Smooth muscle cell of the brain vasculature (primary cell): Measurements from ENCODE around the gene PTPRG.

Experiments used
- DNase-seq: peaks from one replicate; pipeline ENCODE4 v3.0.0-alpha.2; 2012; ENCODE audit warnings: low read depth, low spot score

Gene PTPRG

DNA sequence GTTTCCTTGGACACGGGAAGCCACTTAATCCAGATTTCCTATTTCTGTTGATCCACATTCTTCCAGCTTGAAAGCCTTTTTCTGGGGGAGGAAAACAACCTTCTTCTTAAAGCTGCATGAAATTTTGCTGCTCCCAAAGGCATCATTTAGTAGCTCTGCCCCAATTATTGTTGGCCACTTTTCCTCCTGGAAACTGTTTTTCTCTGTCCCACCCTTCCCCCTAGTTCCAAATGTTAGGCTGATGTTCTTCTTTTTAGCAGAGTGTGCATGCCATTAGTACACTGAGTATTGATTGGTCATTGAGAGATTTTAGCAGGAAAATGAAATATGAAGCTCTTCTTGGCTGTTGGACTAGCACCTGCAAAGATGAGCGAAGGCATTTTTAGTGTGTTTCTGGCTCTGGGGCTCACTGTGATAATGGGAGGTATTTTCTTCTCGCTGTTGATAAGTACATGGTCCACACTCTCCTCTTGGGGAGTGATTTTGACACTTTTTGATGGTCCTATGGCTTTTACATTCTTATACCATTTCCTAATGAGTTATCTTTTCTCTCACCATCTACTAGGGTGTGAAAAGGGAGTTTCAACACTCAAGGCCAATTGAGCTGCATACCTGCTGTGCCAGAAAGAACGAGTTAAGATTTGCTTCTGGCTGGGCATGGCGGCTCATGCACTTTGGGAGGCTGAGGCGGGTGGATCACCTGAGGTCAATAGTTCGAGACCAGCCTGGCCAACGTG lies 200.5 kb downstream of the PTPRG start:
- DNase-seq = no peak

GRCh38 chr3:61765157-61765876 lies 203.9 kb downstream of the PTPRG start:
- DNase-seq = no peak

GRCh38 chr3:61768284-61769037 lies 207.1 kb downstream of the PTPRG start:
- DNase-seq = no peak

DNA sequence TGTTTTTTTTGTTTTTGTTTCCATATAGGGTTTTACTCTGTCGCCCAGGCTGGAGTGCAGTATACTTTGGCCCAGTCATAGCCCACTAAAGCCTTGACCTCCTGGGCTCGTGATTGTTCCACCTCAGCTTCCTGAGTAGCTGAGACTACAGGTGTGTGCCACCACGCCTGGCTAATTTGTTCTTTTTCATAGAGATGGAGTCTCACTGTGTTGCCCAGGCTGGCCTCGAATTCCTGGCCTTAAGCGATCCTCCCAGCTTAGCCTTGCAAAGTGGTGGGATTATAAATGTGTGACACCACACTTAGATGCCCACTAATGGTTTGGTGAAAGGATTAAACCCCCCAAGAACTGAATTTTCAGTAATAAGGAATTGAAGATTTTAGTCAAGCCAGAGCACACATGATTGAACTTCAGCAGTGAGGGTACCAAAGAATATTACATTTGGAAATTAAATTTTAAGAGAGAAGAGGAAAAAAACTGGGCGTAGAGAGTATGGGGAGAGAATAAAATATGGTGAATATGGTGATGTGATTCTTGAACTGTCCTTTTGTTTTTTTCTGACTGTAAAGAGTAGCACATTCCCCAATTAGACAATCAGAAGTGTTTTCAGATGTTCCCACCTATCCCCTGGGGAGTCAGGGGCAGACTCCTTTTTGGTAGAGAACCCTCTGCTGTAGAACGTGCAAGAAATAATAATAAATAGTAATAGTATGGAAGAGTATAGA lies 208.1 kb downstream of the PTPRG start:
- no peak for DNase-seq

GRCh38 chr3:61771976-61772375 lies 210.6 kb downstream of the PTPRG start:
- no peak for DNase-seq

DNA sequence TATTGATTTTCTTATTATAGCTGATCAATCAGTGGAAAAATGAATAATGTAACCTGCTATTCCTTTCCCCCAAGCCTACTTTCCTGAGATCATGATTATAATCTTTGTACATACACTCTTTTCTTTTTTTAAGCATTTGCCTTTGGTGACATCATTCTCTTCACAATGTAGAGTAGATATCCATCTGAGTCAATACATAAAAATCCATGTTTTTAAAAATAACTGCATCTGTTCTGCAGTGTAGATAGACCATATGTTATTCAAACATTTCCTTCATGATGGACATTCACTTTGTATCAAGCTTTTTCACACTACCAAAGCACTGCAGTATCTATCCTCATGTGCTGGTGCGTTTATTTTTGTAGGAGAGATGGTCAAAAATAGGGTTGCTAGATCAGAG lies 211.1 kb downstream of the PTPRG start:
- DNase-seq = no peak

DNA sequence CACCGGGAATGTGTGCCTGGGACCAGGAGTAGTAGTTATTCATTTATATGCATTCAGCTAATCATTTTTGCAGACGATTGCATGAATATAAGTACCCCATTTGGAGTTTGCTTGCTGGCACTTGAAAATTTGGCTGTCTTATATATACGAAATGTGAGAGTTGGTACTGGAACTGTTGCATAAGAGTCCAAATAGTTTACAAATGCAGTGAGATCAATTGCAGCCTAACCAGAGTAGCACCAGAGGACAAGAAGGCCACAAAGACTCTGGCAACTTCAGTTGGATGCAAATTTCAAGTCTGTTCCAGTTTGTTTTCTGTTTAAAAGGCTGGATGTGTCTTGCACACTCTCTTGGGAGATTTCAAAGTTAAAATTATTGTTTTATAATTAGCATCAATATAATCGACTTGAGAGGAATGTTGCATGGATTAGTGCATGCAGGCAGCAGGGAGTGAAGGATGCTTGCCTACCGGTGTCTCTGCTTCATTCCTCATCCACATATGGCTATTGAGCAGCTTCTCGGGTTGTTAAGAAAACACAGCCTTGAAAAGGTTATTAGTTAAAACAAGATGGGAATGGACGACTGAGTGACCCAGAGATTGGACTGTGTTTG lies 213.0 kb downstream of the PTPRG start:
- DNase-seq = no peak

- no peak for DNase-seq
Observed at GRCh38 chr3:61776390-61776789, 215.0 kb downstream of the PTPRG start.

GRCh38 chr3:61777483-61777882 lies 216.1 kb downstream of the PTPRG start:
- no peak for DNase-seq

GRCh38 chr3:61778095-61778494 lies 216.7 kb downstream of the PTPRG start:
- DNase-seq = no peak

GRCh38 chr3:61780016-61780415 lies 218.6 kb downstream of the PTPRG start:
- DNase-seq = no peak

GRCh38 chr3:61780455-61781228 lies 219.3 kb downstream of the PTPRG start:
- no peak for DNase-seq

GRCh38 chr3:61783993-61784718 lies 222.8 kb downstream of the PTPRG start:
- no peak for DNase-seq

DNA sequence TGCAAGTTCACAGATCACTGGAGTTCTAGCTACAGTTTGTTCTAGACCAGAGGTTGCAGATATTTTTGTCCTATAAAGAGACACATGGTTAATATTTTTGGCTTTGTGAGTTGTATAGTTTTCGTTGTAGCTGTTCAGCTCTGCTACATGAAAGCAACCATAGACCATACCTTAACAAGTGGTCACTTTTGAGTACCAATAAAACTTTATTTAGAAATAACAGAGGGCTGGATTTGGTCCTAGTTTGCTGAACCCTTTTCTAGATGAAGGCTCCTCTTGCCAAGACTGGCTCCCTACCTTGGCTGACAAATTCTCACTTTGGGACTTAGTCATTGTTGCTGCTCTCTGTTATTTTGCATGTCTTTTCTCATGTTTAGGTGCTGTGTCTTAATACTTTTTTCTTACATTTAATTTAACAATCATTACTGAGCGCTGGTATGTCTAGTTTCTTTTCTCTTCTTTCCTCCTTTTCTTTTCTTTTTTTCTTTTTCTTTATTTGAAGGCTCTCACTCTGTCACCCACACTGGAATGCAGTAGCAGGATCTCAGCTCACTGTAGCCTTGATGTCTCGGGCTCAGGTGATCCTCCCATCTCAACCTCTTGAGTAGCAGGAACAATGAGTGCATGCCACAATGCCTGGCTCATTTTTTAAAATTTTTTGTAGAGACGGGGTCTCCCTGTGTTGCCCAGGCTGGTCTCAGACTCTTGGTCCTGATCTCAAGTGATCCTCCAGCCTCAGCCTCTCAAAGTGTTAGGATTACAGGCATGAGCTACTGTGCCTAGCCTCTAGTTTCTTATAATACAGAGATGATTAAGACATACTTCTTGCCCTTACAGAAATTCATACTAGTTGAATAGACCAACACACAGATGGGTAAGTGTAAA lies 227.5 kb downstream of the PTPRG start:
- DNase-seq = no peak

- DNase-seq = no peak
Observed at GRCh38 chr3:61789861-61790260, 228.5 kb downstream of the PTPRG start.

GRCh38 chr3:61790411-61790810 lies 229.0 kb downstream of the PTPRG start:
- DNase-seq = no peak

DNA sequence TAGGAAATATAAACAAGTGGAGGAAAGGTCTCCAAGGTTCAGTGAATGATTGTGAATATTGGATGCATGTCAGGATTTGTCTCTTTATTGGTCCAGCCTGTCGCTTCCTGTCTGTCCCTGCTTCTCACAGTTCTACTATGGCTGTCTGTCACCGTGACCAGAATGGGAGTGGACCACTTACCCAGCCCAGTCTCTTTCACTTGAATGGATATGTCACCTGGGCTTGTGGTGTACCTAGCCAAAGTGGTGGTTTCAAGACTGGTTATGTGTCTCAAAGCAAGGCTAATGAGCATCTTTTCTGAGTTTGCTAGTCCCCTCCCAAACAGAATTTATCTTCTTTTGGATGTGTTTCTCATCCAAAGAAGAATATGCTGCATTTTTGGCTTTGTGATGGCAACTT lies 231.7 kb downstream of the PTPRG start:
- DNase-seq = no peak

DNA sequence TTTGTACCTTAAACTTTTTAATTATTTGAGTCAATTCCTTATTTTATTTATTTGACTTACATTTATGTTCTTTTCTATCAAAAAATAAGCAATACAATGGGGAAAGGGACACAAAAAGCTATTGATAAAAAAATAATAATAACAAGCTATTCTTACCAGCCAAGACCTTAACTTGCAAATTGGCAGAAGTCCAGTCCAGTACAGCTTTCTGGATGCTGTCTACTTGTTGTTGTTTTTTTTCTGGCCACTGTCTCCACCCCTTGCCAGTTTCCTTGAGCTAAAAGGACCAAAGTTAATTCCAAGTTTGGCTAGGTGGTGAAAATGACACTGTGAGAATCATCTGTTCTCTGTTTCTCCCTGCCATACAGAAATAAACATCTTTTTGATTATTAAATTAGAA lies 232.2 kb downstream of the PTPRG start:
- no peak for DNase-seq

DNA sequence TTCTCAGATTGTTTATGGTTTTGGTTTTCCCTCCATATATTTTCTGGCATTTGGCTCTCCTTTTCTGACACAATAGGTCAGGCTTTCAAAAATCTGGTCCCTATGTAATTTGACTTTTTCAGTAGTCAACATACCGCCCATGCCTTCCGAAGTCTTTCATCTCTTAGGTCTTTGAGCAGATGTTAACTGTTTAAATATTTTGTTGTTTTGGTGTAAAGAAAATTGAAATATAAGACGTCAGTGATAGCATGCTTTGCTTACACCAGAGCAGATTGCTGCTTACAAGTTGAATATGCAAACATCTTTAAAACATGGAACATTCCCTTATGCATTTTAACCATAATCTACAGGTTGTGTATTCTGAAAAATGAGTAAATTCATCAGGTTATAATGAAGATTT lies 233.0 kb downstream of the PTPRG start:
- no peak for DNase-seq
